Bronchial epithelial cell (primary cell): ENCODE results near the gene PSD2. TPM values are rescaled to one million over a fixed set of nuclear protein-coding genes. Genes with fewer than 3 reads are reported as not detected.

Experiments
- DNase-seq: peaks from one replicate; pipeline ENCODE4 v3.0.0-alpha.2; 2010; ENCODE audit warnings: low read depth
- FAIRE-seq: peaks from 2 replicates; lab custom pipeline; 2011; peaks lifted over from hg19 to GRCh38; lab: Jason Lieb, UNC
- H3K27me3 ChIP-seq: 2 replicates; pipeline ENCODE4 v1.5.1; 2011; ENCODE audit warnings: low read length; ENCODE audit not compliant: control insufficient read depth, insufficient read depth
- H3K36me3 ChIP-seq: 2 replicates; pipeline ENCODE4 v1.5.1; 2011; ENCODE audit warnings: low read length; ENCODE audit not compliant: control insufficient read depth, insufficient read depth
- H3K4me3 ChIP-seq: 2 replicates; pipeline ENCODE4 v1.5.1; 2011; ENCODE audit warnings: mild to moderate bottlenecking, low read depth, low read length, control low read depth
- CTCF ChIP-seq: IDR thresholded peaks from 2 replicates; pipeline ENCODE4 v1.5.1; 2011; ENCODE audit warnings: mild to moderate bottlenecking, moderate library complexity, low read length, control low read depth, inconsistent platforms; ENCODE audit not compliant: insufficient read depth, severe bottlenecking
- total RNA-seq: library from RNA; depleted of rRNA; stranded (reverse); fragments of >200 nt; gene quantifications from 2 replicates; pipeline ENCODE4 v1.2.1, GENCODE V29; 2014

Gene PSD2
- total RNA-seq, 1 donor from 2014 or later, result under 0.01 TPM

DNA sequence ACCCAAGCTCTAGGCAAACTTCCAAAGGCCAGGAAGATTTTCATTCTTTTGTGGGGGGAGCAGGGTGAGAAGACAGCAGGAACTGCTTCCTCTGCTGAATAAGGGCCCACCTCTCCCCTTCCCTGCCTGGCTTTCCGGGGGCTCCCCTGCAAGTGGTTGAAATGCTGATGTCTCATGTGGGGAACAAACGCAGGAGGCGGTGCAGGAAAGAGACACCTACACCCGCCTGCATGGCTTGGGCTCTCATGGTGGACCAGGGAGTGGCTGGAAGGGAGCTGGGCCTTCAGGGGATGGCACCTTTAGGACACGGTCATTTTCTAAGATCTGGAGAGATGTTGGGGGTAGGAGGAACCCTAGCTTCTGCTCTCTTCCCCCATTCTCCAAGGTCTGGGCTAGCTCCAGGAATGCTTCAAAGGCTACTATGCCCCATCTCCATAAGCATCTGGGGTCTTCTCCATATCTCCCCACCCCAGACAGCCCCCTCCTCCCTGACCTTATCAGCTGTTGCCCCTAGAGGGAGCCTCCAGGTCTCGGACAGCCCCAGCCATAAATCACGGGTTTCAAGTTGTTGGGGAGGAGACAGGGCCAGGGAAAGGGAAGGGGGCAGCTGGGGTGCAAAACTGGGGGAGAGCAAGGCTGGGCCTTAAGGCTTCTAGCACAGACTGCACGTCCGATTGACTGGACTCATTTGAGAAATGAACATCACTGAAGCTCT is 76.6 kb downstream of the PSD2 start:
- H3K27me3 ChIP-seq, result no peaks in the 10 kb centered on the region
- H3K36me3 ChIP-seq, result no peaks in the 10 kb centered on the region
- FAIRE-seq (no peak), DNase-seq (no peak)
- no peak overlapping the region for H3K4me3 ChIP-seq
- no peak for TF ChIP-seq CTCF

DNA sequence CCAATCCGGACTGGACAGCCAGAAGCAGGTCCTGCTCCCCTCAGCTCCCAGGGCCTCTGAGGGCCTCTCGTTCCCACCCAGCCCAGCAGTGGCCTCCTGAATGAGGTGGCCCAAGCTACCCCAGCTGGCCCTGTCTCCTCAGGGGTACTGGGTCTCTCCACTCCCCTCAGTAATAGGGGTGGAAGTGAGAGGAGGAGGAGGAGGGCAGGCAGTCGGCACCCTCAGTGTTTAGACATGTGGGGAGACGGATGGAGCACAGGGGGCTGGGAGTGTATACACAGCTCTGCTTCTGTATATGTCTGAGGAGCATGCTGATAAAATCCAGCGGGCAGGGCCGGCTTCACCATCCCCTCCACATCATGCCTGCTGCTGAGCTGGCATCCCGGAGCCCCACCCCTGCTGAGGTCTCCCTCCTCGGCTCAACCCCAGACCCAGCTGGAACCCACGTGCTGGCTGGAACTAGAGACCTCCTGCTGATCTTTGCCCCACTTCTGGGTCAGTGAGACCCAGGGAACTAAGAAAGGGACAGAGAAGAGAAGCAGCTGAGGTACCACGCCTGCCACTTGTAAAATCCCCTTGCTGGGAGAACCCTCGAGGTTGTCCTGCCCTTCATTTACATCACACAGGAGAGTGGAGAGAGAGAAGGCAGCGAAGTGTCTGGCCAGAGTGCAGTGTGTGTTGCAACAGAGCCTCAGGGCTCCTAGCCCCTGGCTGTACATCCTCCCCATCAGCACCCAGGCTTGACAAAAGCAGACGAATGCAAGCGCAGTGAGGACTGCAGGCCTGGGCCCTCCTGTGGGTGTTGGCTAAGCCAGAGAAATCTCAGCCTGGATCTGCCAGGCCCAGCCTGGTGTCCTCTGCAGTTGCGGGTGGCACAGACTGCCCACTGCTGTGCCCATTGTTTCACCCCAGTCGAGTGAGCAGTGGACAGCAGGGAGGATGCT is 77.5 kb downstream of the PSD2 start:
- no peak for TF ChIP-seq CTCF
- no peak for DNase-seq
- FAIRE-seq, result no peak
- Histone ChIP-seq H3K27me3 (no peaks in the 10 kb centered on the region), H3K36me3 (no peaks in the 10 kb centered on the region), H3K4me3 (no peak overlapping the region)

GRCh38 chr5:139875957-139876356 is 80.3 kb downstream of the PSD2 start:
- no peak overlapping the region for H3K4me3 ChIP-seq
- FAIRE-seq (no peak), DNase-seq (no peak)
- no peak for TF ChIP-seq CTCF
- no peaks in the 10 kb centered on the region for H3K36me3 ChIP-seq
- no peaks in the 10 kb centered on the region for H3K27me3 ChIP-seq

- no peak for TF ChIP-seq CTCF
- Histone ChIP-seq H3K27me3 (no peaks in the 10 kb centered on the region), H3K36me3 (no peaks in the 10 kb centered on the region), H3K4me3 (no peak overlapping the region)
- peak; percentile 93 for DNase-seq
- no peak for FAIRE-seq
Measured at GRCh38 chr5:139877129-139877597, 81.6 kb downstream of the PSD2 start.

DNA sequence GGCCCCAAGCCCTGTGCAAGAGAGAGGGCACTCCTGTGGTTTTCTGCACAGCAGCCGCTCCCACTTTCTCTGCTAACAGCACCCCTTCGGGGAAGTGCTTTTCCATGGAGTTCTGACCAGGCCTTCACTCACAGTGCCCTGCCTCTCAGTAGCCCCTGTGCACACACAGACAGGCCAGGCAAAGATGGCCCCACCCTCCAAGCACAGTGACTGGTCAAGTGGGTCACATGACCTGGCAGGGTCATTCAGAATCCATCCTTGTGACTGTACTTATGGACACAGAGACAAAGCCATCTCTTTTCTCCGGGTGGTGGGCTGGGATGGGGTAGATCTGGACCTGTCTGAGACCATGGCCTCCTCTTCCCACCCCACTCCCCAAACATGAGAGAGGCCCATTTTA is 82.5 kb downstream of the PSD2 start:
- H3K27me3 ChIP-seq, result no peaks in the 10 kb centered on the region
- TF ChIP-seq CTCF, result no peak
- DNase-seq (no peak), FAIRE-seq (no peak)
- no peaks in the 10 kb centered on the region for H3K36me3 ChIP-seq
- no peak overlapping the region for H3K4me3 ChIP-seq
